Measurements from ENCODE around the gene NCAM1.

Gene NCAM1

DNA sequence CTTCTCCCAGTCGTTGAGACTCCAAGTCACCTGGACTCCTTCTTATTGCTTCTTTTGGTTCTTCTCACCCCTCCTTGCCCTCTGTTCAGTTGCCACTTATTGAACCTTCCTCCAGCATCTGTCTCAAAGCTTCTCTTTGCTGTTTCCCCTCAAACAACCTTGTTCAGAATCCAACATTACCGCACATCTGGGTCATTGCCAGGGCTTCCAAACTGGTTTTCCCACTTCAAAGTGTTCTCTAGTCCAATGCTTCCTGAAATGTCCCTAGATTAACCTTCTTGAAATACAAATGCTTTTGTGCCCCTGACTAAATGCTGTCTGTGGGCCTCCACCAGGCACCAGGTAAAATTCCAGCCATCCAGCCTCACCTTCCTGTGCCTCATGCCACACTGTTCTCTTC is 252.3 kb downstream of the NCAM1 start:
- intact Hi-C loops (cut with DNase I) = no loop called here
- DNase-seq = no peak

DNA sequence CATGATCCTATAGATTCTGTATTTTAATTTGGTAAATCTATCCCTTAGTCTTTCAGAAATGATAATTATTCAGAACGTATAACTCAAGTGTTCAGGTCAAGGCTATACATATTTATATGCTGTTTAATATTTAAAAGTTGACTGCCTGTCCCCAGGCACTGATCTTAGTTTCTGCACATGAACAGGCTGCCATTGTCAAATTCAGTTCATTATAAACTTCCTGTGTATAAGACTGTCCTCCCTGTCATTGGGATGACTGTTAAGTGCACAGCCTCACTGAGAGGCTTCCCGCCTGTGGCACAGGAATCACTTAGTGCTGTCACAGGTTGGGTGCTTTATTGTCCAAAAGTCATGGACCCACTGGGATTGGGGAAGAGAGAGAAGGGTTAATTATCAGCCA is 261.0 kb downstream of the NCAM1 start:
- DNase-seq = no peak
- intact Hi-C loops (cut with DNase I) = no loop called here

DNA sequence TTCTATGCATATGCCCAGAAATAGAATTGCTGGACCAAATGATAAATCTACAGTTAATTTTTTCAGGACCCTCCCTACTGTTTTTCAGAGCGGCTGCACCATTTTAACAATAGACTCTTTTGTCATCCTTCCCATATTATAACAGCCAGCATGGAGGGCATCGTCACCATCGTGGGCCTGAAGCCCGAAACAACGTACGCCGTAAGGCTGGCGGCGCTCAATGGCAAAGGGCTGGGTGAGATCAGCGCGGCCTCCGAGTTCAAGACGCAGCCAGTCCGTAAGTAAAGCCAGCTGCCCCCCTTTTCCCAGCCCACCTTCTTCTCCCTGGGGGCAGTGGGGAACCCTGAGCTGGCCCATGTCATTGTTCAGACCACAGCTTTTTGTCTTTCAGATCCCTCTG is 273.7 kb downstream of the NCAM1 start:
- DNase-seq = peak; percentile 13 to 88 (median 62)
- intact Hi-C loops (cut with DNase I) = no loop called here

DNA sequence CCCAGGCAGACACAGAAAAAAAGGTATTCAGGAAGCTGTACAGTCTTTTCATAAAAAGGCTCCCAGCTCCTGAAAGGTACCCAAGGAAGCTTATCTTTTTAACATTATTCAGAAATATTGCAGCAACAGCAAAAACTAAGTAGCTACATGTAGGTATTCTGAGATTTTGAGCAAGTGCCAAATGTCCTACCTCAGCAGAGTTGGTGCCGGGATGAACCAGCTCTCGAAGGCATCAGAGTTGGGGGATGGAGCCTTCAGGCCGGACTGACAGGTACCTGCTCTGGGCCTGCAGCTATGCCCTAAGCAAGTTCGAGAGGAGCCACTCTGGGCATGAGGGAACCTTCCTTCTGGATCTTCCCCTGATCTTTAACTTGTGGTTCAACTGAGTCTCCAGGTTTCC is 276.0 kb downstream of the NCAM1 start:
- DNase-seq = no peak
- intact Hi-C loops (cut with DNase I) = no loop called here

DNA sequence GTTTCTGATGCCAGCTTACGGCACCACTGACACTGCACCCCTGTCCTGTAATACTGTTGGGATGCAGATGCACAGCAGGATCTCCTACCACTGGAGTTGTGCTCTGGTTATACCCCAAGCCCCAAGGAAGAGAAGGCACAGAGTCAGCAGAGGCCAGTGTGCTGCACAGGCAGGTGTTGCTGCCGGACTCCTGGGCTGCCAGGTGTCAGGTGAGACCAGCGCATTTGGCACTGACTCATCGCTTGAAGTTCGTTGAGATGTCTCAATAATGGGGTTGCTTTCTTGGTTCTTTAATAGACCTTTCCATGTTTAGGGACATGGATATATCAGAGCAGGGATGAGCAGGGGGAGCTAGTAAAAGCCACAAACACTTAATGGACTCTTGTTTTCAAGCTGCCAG is 277.5 kb downstream of the NCAM1 start:
- intact Hi-C loops (cut with DNase I) = no loop called here
- DNase-seq = no peak

DNA sequence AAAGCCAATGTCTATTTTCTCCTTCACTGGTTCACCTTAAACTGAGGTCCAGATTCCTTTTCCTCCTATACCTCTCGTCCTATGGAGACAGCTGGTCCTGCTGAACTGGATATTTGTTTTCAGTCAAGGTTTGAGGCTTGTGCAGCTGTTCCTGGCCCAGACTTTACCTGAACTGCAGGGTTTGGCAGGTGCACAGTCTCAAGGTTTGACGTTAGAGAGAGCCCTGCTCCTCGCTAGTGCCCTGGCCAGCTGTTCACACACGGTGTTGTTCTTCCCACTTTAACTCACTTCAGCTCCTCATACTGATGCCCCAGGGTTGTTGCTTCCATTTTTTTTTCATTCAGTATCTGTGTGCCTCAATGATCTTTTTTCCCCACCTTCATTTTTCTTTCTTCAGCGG is 279.2 kb downstream of the NCAM1 start:
- no peak for DNase-seq
- intact Hi-C loops (cut with DNase I) = loop anchor here (10.0 kb wide), 1 partner anchor 276 kb away; the partner anchor contains the start of gene NCAM1

DNA sequence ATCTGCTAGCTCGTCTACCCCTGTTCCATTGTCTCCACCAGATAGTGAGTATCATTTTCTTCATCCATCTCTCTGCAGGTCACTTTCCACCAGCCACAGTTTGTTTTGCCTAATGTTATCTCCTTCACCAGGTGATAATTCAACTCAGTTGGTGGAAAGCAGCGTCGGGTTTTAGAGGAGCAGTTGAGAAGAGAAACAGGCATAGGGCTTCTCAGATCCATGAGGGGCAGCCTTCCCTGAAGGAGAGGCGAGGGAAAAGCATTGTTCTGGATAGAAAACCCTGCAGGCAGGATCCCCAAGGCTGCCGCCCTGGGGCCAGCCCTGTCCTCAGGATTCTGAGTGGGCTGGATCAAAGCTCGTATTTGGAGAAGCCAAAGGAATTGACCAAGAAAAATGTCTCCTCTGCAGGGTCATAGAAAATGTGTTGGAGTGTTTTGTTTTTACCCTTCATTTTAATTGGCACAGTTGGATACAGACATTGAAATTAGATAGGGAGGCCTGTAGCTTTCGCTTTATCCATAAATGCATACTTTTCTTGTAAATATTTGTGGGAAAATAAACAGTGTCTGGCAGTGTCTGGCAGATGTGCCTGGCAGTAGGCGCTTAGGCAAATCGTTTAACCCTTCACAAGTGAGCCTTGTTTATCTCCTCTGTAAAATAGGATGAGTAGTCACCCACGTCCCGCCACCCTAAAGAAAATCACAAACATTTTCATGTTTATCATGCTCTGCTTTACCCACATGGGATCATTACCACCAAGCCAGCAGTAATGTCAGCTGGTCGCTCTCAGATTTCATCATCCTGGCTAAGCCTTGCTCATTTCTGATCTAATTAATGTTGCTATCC is 279.8 kb downstream of the NCAM1 start:
- no peak for DNase-seq
- intact Hi-C loops (cut with DNase I) = loop anchor here (10.0 kb wide), 1 partner anchor 276 kb away; the partner anchor contains the start of gene NCAM1

DNA sequence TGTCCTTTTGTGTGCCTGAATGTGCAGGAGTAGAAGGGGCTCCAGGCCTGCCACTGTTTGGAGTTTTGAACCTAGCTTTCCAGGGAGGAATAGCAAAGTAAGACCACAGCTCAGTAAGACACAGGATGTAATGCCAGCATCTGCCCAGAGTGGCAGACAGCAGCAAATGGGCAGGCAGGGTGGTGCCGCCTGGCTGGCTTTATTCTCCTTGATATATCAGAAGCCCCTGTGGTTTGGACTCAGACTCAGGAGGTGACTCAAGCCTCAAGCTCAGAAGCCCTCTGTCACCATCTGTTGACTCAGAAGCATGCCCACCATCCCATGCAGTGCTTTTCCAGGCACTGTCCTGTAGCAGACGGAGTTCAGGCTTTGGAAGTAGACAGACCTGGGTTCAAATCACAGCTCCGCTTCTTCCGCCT is 280.4 kb downstream of the NCAM1 start:
- intact Hi-C loops (cut with DNase I) = loop anchor here (10.0 kb wide), 1 partner anchor 277 kb away; the partner anchor contains the start of gene NCAM1
- DNase-seq = peak in 1 of 42 donors; percentile 35

DNA sequence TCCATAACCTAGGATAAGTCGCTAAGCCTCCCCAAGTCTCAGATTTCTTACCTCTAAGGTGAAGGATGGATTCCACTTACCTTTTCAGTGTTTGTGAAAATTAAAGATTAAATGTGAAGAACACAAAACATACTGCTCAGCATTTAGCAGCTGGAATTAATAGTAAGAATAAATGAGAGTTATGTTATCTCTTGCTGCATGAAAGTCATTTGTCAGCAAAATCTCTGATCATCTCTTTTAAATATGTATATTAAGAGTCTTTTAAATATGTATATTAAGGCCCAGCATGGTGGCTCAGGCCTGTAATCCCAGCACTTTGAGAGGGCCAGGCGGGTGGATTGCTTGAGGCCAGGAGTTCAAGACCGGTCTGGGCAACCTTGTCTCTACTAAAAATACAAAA is 280.8 kb downstream of the NCAM1 start:
- peak in 1 of 42 donors; percentile 31 for DNase-seq
- intact Hi-C loops (cut with DNase I) = loop anchor here (10.0 kb wide), 1 partner anchor 277 kb away; the partner anchor contains the start of gene NCAM1

DNA sequence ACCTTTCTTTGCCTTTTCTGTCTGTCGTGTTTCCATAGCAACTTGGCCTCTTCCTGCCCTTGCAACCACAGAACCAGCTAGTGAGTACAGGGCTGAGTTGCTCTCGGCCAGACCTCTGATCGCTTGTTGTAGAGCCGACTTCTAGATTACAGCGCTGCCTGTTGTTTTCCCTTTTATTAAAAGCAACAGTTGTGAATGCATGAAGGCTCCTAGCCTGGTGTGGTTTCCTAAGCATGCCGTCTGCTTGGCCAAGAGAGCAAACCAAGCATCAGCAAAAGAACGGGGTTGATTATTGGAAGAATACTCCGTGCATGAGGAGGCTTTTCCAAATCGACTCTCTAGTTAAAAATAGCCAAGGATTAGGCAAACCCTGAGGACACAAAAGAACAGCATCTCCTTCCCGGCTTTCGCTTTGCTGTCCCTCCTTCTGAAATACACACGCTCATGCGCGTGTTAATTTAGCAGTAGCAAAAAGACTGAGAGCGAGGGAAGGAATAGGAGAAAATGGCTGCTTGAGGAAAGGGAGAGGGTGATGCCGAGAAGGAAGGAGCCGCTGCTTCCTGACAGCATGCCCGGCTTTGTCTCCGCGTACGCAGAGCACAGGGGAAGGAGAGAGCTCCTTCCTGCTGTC is 281.7 kb downstream of the NCAM1 start:
- DNase-seq = peak in 35 of 42 donors; percentile 24 to 74 (median 49)

DNA sequence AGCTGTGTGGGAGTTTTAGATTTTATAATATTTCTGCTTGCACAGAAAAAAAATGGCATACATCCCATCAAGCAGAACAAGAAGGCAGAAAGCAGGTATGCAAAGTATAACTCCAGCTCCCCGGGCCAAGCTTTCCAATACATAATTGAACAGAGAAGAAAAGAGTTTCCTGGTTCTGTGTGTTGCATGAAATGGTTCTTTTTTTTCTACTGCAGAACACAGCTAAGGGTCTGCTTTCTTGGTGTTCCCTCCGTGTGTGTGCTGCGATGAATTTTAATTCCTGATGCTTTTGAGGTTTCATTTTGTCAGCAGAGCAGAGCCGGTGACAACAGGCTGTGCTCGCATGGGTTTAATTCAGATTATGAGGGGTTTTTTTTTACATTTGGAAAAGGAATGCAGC is 282.5 kb downstream of the NCAM1 start:
- peak in 1 of 42 donors; percentile 16 for DNase-seq
- intact Hi-C loops (cut with DNase I) = loop anchor here (10.0 kb wide), 1 partner anchor 279 kb away; the partner anchor contains the start of gene NCAM1

More for the DNA sequence above, 281.7 kb downstream of the NCAM1 start:
- intact Hi-C loops (cut with DNase I) = loop anchor here (10.0 kb wide), 1 partner anchor 278 kb away; the partner anchor contains the start of gene NCAM1

DNA sequence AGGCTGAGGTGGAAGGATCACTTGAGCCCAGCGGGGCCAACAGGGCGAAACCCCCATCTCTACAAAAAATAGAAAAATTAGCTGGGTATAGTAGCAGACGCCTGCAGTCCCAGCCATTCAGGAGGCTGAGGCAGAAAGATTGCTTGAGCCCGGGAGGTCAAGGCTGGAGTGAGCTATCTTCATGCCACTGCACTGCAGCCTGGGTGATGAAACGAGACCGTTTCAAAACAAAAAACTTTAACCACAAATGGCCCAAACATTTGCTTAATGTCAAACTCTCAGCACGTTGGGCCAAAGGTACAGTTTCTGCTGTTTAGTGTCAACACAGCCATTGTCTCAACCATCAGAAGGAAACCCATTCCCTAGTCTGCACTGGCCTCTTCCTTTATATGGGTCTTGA is 284.0 kb downstream of the NCAM1 start:
- DNase-seq = no peak
- intact Hi-C loops (cut with DNase I) = loop anchor here (10.0 kb wide), 1 partner anchor 280 kb away; the partner anchor contains the start of gene NCAM1

DNA sequence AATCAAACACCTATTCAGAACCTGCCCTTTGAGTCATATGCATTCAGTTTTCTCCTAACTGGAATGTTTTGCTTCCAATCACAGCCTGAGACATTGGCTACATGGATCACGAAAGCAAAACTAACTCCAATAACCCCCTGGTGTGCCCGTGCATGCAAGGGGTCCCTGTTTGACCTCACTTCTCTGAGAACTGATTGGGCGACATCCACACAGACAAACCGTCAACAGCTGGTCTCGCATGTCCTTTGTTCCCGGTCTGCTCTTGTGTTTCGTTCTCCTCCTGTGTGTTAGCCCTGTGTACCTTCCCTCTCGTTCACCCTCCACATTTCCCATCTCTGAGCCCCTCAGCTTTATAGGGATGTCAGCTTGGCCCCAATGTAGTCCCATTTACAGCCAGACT is 286.0 kb downstream of the NCAM1 start:
- intact Hi-C loops (cut with DNase I) = loop anchor here (10.0 kb wide), 1 partner anchor 282 kb away; the partner anchor contains the start of gene NCAM1
- no peak for DNase-seq

DNA sequence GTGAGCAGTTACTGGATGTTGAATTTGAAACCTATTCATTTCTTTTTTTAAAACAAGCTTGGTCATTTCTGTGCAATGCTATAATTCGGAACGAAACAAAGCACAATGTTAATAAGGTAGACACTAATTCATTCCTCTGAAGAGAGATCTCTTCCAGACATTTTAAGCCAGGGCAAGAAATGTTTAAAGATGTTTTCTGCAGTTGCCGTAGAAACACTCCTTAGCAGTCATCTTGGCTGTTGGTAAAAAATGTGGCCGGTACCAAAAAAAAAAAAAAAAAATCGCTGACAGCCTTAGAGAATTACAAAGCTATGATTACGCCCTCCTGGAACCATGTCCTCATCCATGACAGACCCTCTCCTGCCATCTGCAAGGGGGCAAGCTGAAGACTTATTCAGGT is 286.7 kb downstream of the NCAM1 start:
- no peak for DNase-seq
- intact Hi-C loops (cut with DNase I) = loop anchor here (10.0 kb wide), 1 partner anchor 283 kb away; the partner anchor contains the start of gene NCAM1

DNA sequence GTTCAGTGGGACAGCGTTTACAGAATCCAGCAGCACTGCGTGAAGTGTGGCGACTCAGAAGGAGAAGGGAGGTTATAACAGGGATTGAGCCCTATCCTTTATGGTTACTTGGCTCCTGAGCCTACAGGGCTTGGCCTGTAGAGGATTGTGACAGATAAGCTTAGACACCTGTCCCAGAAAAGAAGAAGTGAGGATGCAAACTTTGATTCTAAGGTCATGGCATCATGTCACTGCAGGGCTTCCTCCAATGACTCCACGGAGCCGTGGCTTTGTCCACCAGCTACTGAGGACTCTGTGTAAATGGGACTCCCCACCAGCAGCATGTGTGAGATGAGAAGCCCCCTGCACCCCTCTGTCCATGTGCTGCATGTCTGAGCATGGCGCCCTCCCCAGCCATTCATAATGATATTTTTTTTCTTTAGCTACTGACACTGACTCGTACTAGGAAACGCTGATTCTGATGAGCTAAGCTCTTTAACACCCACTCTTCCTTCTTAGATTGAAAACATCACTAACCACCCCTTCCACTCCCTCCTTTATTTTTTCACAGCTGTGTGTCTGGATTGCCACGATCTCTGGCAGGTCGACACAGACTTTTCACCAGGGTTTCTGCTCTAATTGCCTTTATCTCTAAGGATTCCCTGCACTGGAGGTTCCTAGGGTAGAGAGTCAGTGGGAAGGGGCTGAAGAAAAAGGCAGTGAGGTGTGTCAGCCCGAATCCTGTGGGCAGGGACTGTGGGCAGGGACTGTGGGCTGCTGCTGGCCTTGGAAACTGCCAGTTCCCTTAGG is 287.7 kb downstream of the NCAM1 start:
- peak in 3 of 42 donors; percentile 27 to 36 (median 31) for DNase-seq
- intact Hi-C loops (cut with DNase I) = loop anchor here (10.0 kb wide), 1 partner anchor 284 kb away; the partner anchor contains the start of gene NCAM1

DNA sequence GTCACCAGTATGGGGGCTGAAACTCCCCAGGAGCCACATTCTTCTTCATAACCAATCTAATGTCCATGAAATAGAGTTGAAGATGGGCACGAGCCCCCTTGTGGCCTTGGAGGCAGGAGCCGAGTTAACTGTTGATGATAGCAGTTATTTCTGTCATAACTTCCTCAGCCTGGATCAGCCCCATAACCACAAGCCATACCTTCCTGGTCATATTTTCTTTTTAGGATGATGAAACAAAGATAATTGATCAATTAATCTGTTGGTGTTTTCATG is 288.2 kb downstream of the NCAM1 start:
- intact Hi-C loops (cut with DNase I) = loop anchor here (10.0 kb wide), 1 partner anchor 285 kb away; the partner anchor contains the start of gene NCAM1
- DNase-seq = peak in 17 of 42 donors; percentile 20 to 72 (median 47)

DNA sequence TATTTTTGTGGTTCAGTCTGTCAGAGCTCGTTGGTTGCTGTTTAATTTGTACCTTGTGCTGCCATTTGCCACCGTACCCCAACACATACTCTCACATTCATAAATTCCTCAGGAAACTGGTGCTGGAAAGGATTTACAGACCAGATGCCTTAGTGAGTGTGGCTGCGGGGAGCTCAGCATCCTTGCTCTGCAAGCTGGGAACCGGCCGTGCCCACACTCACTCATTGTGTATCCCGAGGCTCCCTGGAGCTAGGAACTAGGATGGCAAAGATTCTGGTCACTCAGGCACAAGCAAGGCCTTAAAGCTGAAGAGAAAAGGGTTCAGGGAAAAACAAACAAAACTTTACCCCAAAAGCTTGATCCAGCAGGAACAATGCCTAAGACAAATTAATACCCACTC is 288.6 kb downstream of the NCAM1 start:
- DNase-seq = no peak
- intact Hi-C loops (cut with DNase I) = loop anchor here (10.0 kb wide), 1 partner anchor 285 kb away; the partner anchor contains the start of gene NCAM1

DNA sequence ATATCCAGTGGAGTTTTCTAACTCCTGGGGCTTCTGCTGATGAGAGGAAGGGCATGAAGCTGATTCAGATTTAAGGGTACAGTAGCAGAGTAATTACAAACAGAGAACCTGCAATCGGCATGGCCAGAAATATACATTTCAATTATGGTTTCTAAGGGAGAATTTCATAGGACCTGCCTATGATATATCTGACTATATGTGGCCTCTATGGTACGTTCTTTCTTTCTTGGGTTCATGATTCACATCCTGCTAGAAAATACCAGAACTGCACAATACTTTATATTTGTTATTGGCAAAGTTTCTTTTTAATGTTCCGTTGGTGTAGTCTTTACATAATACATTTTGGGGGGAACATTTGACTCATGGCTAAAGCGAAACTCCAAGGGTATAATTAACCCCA is 290.1 kb downstream of the NCAM1 start:
- no peak for DNase-seq
- intact Hi-C loops (cut with DNase I) = no loop called here

DNA sequence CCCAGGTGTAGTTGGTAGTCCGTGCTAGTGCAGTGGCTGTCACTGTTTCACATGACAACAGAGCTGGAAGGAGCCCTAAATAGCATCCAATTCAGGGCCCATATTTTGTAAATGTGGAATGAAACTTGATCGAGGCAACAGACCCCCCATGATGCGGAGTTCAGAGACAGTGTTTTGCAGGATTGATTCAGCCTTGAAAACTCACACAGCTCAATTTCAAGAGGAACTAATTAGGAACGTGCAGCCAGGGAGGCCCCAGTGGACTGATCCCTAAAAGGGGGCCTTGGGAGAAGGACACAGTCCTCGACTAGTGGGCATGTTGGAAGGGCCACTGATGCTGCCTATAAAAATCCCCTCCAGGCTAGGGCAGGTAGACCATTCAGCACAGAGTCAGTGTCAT is 292.2 kb downstream of the NCAM1 start:
- intact Hi-C loops (cut with DNase I) = no loop called here
- no peak for DNase-seq
